AG04449 (cell line): Measurements from ENCODE around the gene ZFP1.

Source experiments
- CTCF ChIA-PET: fragments of 350-600 bp; formaldehyde crosslinking; extraction: SDS; loops from one replicate; lab custom pipeline; 2021; ENCODE audit warnings: antibody characterized with exemption; lab: Yijun Ruan, JAX
- POLR2A ChIA-PET: fragments of 400-600, 350-600 bp; formaldehyde crosslinking; extraction: SDS; loops from one replicate; lab custom pipeline; 2020; ENCODE audit warnings: antibody characterized with exemption, inconsistent platforms; lab: Yijun Ruan, JAX
- DNase-seq: peaks from one replicate; pipeline ENCODE4 v3.0.0-alpha.2; 2010; ENCODE audit warnings: low read depth, low spot score
- H3K4me3 ChIP-seq: 2 replicates; pipeline ENCODE4 v1.5.1; 2011; ENCODE audit warnings: low read depth, mild to moderate bottlenecking, control low read depth, low read length
- TF ChIP-seq, protein P1 (sequence below): IDR thresholded peaks from one replicate; pipeline ENCODE4 v1.5.1; 2011; ENCODE audit warnings: mild to moderate bottlenecking, moderate library complexity, low read length, control low read depth, inconsistent platforms; ENCODE audit not compliant: insufficient read depth; ENCODE audit errors: missing control alignments

Gene ZFP1

DNA sequence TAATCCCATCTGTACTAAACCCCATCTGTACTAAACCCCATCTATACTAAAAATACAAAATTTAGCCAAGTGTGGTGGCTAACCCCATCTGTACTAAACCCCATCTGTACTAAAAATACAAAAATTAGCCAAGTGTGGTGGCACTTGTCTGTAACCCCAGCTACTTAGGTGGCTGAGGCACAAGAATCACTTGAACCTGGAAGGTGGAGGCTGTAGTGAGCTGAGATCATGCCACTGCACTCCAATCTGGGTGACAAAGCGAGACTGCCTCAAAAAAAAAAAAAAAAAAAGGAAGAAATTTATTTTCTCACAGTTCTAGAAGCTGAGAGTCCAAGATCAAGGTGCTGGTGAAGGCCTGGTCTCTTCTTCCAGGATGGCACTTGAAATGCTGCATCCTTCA is 12.1 kb downstream of the ZFP1 start:
- TF ChIP-seq, protein P1, sequence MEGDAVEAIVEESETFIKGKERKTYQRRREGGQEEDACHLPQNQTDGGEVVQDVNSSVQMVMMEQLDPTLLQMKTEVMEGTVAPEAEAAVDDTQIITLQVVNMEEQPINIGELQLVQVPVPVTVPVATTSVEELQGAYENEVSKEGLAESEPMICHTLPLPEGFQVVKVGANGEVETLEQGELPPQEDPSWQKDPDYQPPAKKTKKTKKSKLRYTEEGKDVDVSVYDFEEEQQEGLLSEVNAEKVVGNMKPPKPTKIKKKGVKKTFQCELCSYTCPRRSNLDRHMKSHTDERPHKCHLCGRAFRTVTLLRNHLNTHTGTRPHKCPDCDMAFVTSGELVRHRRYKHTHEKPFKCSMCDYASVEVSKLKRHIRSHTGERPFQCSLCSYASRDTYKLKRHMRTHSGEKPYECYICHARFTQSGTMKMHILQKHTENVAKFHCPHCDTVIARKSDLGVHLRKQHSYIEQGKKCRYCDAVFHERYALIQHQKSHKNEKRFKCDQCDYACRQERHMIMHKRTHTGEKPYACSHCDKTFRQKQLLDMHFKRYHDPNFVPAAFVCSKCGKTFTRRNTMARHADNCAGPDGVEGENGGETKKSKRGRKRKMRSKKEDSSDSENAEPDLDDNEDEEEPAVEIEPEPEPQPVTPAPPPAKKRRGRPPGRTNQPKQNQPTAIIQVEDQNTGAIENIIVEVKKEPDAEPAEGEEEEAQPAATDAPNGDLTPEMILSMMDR, result no peak
- CTCF ChIA-PET, result no interaction called here
- H3K4me3 ChIP-seq, result no peak overlapping the region
- no peak for DNase-seq
- POLR2A ChIA-PET, result no interaction called here

DNA sequence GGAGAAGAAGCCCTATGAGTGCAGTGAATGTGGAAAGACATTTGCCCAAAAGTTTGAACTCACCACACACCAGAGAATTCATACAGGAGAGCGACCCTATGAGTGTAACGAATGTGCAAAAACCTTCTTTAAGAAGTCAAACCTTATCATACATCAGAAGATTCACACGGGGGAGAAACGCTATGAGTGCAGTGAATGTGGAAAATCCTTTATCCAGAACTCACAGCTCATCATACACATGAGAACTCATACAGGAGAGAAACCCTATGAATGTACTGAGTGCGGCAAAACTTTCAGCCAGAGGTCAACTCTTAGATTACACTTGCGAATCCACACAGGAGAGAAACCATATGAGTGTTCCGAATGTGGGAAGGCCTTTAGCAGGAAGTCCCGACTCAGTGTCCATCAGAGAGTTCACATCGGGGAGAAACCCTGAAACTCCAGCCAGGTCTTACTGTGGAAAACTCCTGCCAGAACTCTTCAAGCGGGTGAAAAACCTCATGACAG is 21.6 kb downstream of the ZFP1 start:
- no peak overlapping the region for H3K4me3 ChIP-seq
- TF ChIP-seq, protein P1, result no peak
- ChIA-PET POLR2A (no interaction called here), CTCF (no interaction called here)
- DNase-seq, result no peak

DNA sequence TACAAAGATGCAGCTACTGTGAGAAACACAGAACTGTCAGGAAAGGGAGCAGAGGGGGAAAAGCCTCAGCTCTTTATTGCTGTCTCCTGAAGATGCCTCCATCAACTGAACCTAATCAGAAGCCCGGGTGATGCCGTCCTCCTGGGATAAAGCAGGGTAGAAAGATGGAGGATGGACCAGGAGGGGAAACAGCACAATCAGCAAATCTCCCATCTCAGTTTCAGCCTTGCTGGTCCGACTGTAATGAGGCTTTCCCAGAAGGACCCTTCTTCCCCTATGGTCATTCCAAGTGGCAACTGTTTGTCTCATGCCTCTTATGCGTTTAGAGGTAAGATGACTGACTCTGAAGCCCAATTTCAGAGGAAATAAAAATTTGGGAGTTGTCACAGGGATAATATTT is 24.3 kb downstream of the ZFP1 start:
- TF ChIP-seq, protein P1, result no peak
- no peak for DNase-seq
- H3K4me3 ChIP-seq, result no peak overlapping the region
- ChIA-PET CTCF (interaction anchor here (1.0 to 2.1 kb wide), 2 partner anchors 27 to 229 kb away, joined by 3 to 6 read pairs; no protein-coding TSS in a partner anchor), POLR2A (no interaction called here)

DNA sequence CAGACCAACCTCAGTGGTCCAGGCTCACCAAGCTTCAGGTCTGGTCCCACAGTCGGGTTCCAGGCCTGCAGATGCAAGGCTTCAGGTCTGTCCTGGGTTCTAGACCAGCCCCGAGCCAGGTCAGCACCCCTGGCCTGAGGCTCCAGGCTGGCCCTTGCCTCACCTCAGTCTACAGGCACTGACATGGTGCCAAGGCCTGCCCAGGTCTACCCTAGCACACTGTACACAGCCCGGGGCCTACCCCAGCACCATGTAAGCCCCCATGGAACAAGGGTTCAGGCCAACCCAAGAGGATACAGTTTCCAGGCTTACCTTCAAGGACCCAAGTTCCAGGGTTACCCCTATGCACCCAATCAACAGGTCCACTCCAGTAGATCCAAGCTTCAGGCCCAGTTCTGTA is 26.8 kb downstream of the ZFP1 start:
- no peak for DNase-seq
- POLR2A ChIA-PET, result no interaction called here
- no peak overlapping the region for H3K4me3 ChIP-seq
- CTCF ChIA-PET, result interaction anchor here (0.8 to 1.5 kb wide), 2 partner anchors 24 to 290 kb away, joined by 4 to 5 read pairs; no protein-coding TSS in a partner anchor
- TF ChIP-seq, protein P1, result no peak

DNA sequence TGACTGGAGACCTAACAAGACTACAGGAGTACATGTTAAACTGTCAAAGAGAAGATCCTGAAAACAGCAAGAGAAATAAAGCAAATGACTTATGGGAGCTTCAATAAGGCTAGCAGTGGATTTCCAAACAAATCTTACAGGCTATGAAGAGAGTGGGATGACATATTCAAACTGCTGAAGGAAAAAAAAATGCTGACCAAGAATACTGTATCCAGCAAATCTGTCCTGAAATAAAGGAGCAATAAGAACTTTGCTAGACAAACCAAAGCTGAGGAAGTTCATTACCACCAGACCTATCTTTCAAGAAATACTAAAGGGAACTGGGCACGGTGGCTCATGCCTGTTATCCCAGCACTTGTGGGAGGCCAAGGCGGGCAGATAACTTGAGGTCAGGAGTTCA is 28.6 kb downstream of the ZFP1 start:
- TF ChIP-seq, protein P1, result no peak
- no peak for DNase-seq
- no peak overlapping the region for H3K4me3 ChIP-seq
- POLR2A ChIA-PET, result no interaction called here
- CTCF ChIA-PET, result no interaction called here

DNA sequence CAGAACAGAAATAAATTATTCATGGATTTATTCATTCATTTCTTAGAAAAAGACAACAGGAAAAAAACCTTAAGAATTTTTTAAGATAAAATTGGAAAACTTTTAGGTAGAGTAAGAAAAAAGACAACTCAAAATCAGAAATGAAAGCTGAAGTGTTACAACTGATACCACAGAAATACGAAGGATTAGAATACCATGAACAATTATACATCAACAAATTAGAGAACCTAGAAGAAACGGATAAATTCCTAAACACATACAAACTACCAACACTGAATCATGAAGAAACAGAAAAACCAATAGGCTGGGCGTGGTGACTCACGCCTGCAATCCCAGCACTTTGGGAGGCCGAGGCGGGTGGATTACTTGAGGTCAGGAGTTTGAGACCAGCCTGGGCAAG is 30.9 kb downstream of the ZFP1 start:
- CTCF ChIA-PET, result interaction anchor here (0.6 kb wide), 1 partner anchor 1926 kb away, joined by 3 read pairs; no protein-coding TSS in a partner anchor
- POLR2A ChIA-PET, result no interaction called here
- no peak for DNase-seq
- TF ChIP-seq, protein P1, result no peak
- no peak overlapping the region for H3K4me3 ChIP-seq
